Measurements from ENCODE around the gene JMJD8.

JMJD8 gene

GRCh38 chr16:658679-659571 lies 25.2 kb downstream of the JMJD8 start:
- no peak for DNase-seq

DNA sequence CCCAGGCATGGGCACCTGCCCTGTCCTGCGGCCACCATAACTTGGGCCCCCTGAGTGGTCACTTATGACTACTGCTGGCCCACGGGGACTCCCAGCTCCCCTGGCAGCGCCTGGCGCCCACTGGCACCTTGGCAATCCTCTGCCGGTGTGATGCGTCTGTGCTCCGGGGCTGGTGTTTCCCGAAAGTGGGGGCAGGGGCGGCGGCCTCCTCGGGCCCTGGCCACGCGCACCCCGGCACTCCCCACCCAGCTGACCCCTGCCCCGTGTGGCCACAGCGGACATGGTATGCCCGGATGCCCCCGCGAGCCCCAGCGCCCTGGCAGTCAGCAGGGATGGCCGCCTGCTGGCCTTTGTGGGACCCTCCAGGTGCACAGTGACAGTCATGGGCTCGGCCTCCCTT lies 26.6 kb downstream of the JMJD8 start:
- no peak for DNase-seq

GRCh38 chr16:654034-654433 lies 30.1 kb downstream of the JMJD8 start:
- DNase-seq, result no peak

DNA sequence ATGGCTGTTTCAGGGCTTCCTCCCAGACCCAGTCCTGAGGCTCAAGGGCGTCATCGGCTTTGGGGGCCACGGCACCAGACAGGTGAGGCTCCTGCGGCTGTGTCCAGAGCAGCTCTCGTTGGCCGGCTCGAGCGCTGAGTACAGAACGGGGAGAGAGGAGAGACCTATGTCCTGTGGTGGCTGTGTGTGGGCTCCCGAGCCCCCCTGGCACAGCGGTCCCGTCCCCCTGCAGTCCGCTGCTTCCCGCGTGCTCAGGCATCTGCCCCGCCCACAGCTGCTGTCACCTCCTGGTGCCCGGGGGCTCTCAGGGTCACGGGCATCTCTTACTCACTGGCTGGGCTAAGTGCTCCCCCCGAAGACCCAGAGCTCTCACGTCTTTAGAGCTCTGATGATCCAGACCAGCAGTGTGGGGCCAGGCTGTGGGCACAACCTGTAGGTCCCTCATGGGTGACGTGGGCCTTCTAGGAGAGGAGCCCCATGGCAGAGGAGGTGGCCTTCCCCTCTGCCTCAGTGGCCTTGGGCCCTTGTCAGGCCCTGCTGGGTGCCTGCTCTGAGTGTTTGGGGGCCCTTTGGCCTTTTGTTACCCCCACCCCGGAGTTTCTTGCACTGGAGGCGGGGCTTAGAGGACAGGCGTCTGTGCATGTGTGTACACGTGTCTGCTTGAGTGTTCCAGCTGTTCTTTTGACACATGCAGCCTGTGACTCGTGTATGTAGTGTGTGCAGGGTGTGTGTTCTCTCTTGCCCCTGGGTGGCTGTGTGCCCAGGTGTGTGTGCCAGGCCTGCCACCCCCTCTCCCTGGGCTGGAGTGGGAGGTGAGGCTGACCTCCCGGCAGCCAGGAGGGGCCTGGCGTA lies 31.5 kb downstream of the JMJD8 start:
- no peak for DNase-seq

DNA sequence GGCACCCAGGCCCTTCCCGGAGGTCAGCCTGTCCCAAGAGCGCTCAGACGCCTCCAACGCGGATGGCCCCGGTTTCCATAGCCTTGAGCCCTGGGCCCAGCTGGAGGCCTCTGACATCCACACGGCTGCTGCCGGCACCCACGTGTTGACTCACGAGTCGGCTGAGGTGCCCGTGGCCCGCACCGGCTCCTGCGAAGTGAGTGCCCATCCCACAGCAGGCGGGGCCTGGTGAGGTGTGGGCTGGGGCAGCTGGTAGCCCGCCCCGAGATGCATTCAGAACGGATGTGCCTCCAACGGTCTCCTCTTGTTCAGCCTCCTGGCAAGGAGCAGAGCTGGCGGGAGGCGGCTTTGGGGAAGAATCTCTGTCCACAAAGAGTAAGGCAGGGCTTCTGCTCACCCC lies 32.3 kb downstream of the JMJD8 start:
- no peak for DNase-seq

DNA sequence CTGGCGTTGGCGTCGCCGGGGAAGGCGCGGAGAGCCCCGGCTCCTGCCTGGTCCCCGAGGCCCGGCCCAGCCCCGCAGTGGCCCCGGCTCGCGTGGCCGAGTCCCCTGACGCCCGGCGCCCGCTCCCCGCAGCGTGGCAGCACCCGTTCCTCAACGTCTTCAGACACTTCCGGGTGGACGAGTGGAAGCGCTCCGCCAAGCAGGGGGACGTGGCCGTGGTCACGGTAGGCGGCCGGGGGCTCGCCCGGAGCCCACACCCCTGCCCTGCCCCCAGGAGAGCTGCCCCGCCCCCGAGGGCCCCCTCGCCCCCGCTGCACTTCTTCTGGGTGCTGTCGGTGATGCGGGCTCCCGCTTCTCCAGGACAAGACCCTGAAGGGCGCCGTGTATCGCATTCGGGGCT lies 34.5 kb downstream of the JMJD8 start:
- peak; percentile 21 for DNase-seq

GRCh38 chr16:648781-649589 lies 35.1 kb downstream of the JMJD8 start, which contains the start of gene WDR90:
Gene WDR90 (plus strand): TSS chr16:649365. CDS start chr16:649417, 52 bp downstream.
- DNase-seq, result peak; percentile 96

GRCh38 chr16:648071-648780 lies 35.9 kb downstream of the JMJD8 start:
- peak; percentile 40 for DNase-seq

DNA sequence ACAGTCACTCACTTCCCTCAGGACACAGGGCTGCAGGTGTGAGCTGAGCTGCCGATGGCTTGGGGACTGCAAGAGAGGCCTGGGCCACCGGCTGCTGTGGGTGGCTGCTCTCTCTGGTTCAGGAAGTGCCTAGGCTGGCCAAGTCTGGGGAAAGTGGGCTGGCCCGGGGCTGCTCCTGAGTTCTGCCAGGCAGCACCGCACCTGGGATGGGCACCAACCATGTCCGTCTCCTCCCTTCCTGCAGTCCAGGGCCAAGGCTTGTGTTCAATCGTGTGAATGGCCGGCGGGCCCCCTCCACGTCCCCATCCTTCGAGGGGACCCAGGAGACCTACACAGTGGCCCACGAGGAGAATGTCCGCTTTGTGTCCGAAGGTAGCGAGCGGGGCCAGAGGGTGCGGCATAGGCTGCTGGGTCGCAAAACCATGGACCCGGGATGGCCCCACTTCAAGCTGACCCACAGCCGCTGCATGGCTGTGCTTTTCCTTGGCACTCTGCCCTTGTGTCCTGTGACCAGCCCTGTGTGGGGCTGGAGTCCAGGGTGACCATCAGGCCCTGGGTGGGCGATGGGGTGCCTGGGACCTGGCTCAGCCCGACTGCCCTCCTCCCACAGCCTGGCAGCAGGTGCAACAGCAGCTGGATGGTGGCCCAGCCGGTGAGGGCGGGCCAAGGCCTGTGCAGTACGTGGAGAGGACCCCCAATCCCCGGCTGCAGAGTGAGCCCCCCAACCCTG lies 36.8 kb downstream of the JMJD8 start:
- DNase-seq, result no peak

GRCh38 chr16:646679-647172 lies 37.4 kb downstream of the JMJD8 start:
- DNase-seq, result no peak

GRCh38 chr16:645852-646678 lies 38.1 kb downstream of the JMJD8 start:
- no peak for DNase-seq

DNA sequence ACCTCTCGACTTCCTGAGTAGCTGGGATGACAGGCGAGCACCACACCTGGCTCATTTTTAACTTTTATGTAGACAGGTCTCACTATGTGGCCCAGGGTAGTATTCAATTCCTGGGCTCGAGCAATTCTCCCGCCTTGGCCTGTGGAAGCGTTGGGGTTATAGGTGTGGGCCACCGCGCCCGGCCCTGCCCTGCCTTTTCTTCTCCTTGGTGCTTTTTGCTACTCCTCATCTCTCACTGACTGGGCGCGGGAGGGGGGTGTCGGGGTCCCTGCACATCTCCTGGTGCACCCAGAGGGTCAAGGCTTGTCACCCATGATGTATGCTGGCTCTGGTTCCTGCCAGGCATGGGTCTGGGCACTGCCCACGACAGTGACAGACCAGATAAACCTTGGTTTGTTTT lies 39.6 kb downstream of the JMJD8 start:
- no peak for DNase-seq

GRCh38 chr16:643050-643368 lies 41.1 kb downstream of the JMJD8 start:
- no peak for DNase-seq

GRCh38 chr16:642189-643049 lies 41.7 kb downstream of the JMJD8 start:
- DNase-seq, result peak; percentile 96

DNA sequence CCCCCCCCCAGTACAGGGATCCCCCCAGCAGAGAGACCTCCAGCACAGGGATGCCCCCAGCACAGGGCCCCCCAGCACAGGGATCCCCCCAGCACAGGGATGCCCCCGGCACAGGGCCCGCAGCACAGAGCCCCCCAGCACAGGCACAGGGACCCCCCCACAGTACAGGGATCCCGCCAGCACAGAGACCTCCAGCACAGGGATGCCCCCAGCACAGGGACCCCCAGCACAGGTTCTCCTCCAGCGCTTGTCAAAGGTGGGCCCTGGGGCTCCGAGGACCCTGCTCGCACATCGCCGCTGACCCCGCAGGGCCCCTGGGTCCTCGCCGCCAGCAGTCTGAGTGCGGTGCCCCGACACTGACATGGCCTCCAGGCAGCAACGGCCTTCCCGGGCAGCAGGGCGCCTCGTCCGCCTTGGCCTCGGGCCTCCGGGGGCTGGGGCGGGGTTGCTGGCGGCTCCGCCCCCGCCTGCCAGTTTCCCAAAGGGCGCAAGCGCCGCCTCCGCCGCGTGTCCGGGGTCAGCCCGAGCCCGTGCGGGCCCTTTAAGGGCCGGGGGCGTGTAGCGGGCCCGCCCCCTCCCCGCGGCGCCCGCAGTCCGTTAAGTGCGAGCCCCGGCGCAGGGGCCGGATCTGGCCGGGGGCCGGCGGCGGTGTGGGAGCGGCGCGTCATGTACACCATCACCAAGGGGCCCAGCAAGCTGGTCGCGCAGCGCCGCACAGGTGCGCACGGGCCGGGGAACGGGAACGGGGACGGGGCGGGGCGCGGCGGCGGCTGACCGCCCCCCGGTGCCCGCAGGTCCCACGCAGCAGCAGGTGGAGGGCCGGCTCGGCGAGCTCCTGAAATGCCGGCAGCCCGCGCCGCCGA lies 42.6 kb downstream of the JMJD8 start, which contains the start of gene MCRIP2:
TSS of gene MCRIP2 (plus strand) at position 503 of the 863 bp plus-strand sequence. CDS start at position 667, 164 bp downstream.
- peak; percentile 92 for DNase-seq

GRCh38 chr16:640614-641013 lies 43.5 kb downstream of the JMJD8 start:
- no peak for DNase-seq

- no peak for DNase-seq
Measured at GRCh38 chr16:638836-639235, 45.3 kb downstream of the JMJD8 start.

- DNase-seq, result no peak
Measured at GRCh38 chr16:638034-638543, 46.0 kb downstream of the JMJD8 start.

Measured in suppressor macrophage treated with lipopolysaccharide for 4 hours (primary cell).